Breast epithelium (tissue), 4 donors: ENCODE data around the gene MUC6. TPM values are rescaled to one million over a fixed set of nuclear protein-coding genes. Genes with fewer than 3 reads are reported as not detected.

Source experiments
- DNase-seq, 2 donors: peaks; one replicate each; pipeline ENCODE4 v3.0.0-alpha.2; 2019; ENCODE audit warnings: low spot score in 2 of 2
- H3K27ac ChIP-seq, 2 donors: fragments of 200-600 bp; sonication (generic) in 1 of 2; one replicate each; pipeline ENCODE4 v1.5.1; 2016 to 2019; ENCODE audit warnings: mild to moderate bottlenecking in 1 of 2
- H3K27me3 ChIP-seq, 2 donors: fragments of 200-600 bp; sonication (generic) in 1 of 2; one replicate each; pipeline versions ENCODE4 v1.5.1 to v1.6.0; 2017 to 2019; ENCODE audit warnings: control low read depth in 1 of 2, mild to moderate bottlenecking in 1 of 2
- H3K36me3 ChIP-seq: fragments of 200-600 bp; one replicate; pipeline ENCODE4 v1.5.1; 2019
- H3K4me1 ChIP-seq, 2 donors: fragments of 200-600 bp; sonication (generic); one replicate each; pipeline ENCODE4 v1.5.1; 2016 to 2019; ENCODE audit warnings: control low read depth in 1 of 2
- H3K4me3 ChIP-seq, 3 donors: fragments of 200-600 bp; sonication (generic); 1 replicate in 2 of 3; 2 replicates in 1 of 3; pipeline ENCODE4 v1.5.1; 2016 to 2019; ENCODE audit warnings: mild to moderate bottlenecking in 3 of 3, moderate library complexity in 2 of 3
- H3K9me3 ChIP-seq, 2 donors: fragments of 200-600 bp; sonication (generic) in 1 of 2; one replicate each; pipeline ENCODE4 v1.5.1; 2016 to 2019; ENCODE audit warnings: control low read depth in 1 of 2
- CTCF ChIP-seq, 3 donors: fragments of 450-650 bp; IDR thresholded peaks; one replicate each; pipeline ENCODE4 v1.5.1; 2016 to 2017; ENCODE audit warnings: antibody characterized with exemption in 3 of 3, mild to moderate bottlenecking in 3 of 3, moderate library complexity in 3 of 3
- POLR2A ChIP-seq: fragments of 450-650 bp; IDR thresholded peaks from one replicate; pipeline ENCODE4 v1.6.1; 2016; ENCODE audit warnings: antibody characterized with exemption, mild to moderate bottlenecking, moderate library complexity
- POLR2AphosphoS5 ChIP-seq, 3 donors: sonication (generic); formaldehyde crosslinking; IDR thresholded peaks; one replicate each; pipeline ENCODE4 v1.6.1; 2017; ENCODE audit warnings: antibody characterized with exemption in 3 of 3
- intact Hi-C: fragments of 100-400 bp; cut with DNase I; formaldehyde crosslinking; loops from one replicate; pipeline ENCODE4 v1.15.1; 2023; ENCODE audit warnings: low total_unique reads
- total RNA-seq, 3 donors: library from RNA; depleted of rRNA; stranded (reverse); fragments of >200 nt; gene quantifications; one replicate each; pipeline ENCODE4 v1.1.0, GENCODE V29; 2016

MUC6 gene
- total RNA-seq, 3 donors from 2014 or later: 1.3 to 1.9 TPM; not detected in 1

GRCh38 chr11:1049911-1050580 is 13.5 kb upstream of the MUC6 start:
- TF ChIP-seq POLR2AphosphoS5 (IDR thresholded peaks at IDR 0.05) (no peak), POLR2A (no peak), CTCF (IDR thresholded peaks at IDR 0.05) (no peak)
- Histone ChIP-seq H3K4me3 (no peak overlapping the region), H3K27ac (no peak overlapping the region), H3K4me1 (peaks cover 0 to 4% of the 10 kb centered on the region in 2 donors), H3K27me3 (peaks cover 0 to 17% of the 10 kb centered on the region in 2 donors), H3K9me3 (no peaks in the 10 kb centered on the region), H3K36me3 (no peaks in the 10 kb centered on the region)
- no peak for DNase-seq
- intact Hi-C loops: loop anchor here (10.0 kb wide), 1 partner anchor 195 kb away; no protein-coding TSS in a partner anchor

- intact Hi-C loops: no loop called here
- H3K4me1 ChIP-seq: peaks cover 0 to 4% of the 10 kb centered on the region in 2 donors
- H3K27me3 ChIP-seq: peaks cover 0 to 17% of the 10 kb centered on the region in 2 donors
- no peak for DNase-seq
- TF ChIP-seq CTCF (IDR thresholded peaks at IDR 0.05) (no peak), POLR2AphosphoS5 (IDR thresholded peaks at IDR 0.05) (no peak), POLR2A (no peak)
- H3K36me3 ChIP-seq: no peaks in the 10 kb centered on the region
- H3K27ac ChIP-seq: no peak overlapping the region
- no peak overlapping the region for H3K4me3 ChIP-seq
- no peaks in the 10 kb centered on the region for H3K9me3 ChIP-seq
Measured at GRCh38 chr11:1049431-1049891, 12.9 kb upstream of the MUC6 start.

GRCh38 chr11:1049071-1049405 is 12.5 kb upstream of the MUC6 start:
- Histone ChIP-seq H3K27ac (no peak overlapping the region), H3K4me3 (no peak overlapping the region), H3K36me3 (no peaks in the 10 kb centered on the region), H3K9me3 (no peaks in the 10 kb centered on the region), H3K27me3 (peaks cover 0 to 14% of the 10 kb centered on the region in 2 donors), H3K4me1 (peaks cover 0 to 3% of the 10 kb centered on the region in 2 donors)
- no peak for DNase-seq
- TF ChIP-seq POLR2A (no peak), CTCF (IDR thresholded peaks at IDR 0.05) (no peak), POLR2AphosphoS5 (IDR thresholded peaks at IDR 0.05) (no peak)
- intact Hi-C loops: no loop called here

GRCh38 chr11:1048375-1049070 is 12.0 kb upstream of the MUC6 start:
- intact Hi-C loops: no loop called here
- Histone ChIP-seq H3K36me3 (no peaks in the 10 kb centered on the region), H3K9me3 (no peaks in the 10 kb centered on the region), H3K4me3 (no peak overlapping the region), H3K27ac (no peak overlapping the region), H3K4me1 (no peaks in the 10 kb centered on the region), H3K27me3 (peaks cover 0 to 13% of the 10 kb centered on the region in 2 donors)
- no peak for DNase-seq
- TF ChIP-seq POLR2A (no peak), CTCF (IDR thresholded peaks at IDR 0.05) (no peak), POLR2AphosphoS5 (IDR thresholded peaks at IDR 0.05) (no peak)

- Histone ChIP-seq H3K4me3 (no peak overlapping the region), H3K36me3 (no peaks in the 10 kb centered on the region), H3K27me3 (peaks cover 0 to 13% of the 10 kb centered on the region in 2 donors), H3K27ac (no peak overlapping the region), H3K4me1 (no peaks in the 10 kb centered on the region), H3K9me3 (no peaks in the 10 kb centered on the region)
- no peak for DNase-seq
- TF ChIP-seq CTCF (IDR thresholded peaks at IDR 0.05) (no peak), POLR2A (no peak), POLR2AphosphoS5 (IDR thresholded peaks at IDR 0.05) (no peak)
- intact Hi-C loops: no loop called here
Measured at GRCh38 chr11:1047595-1048156, 11.2 kb upstream of the MUC6 start.
